ENCODE measurements around the gene WAPL.

Gene WAPL

GRCh38 chr10:86524225-86524962 is 2.8 kb upstream of the WAPL start:
- DNase-seq (ENCODE audit: low read depth), result no peak

GRCh38 chr10:86523348-86523747 is 1.8 kb upstream of the WAPL start:
- DNase-seq (ENCODE audit: low read depth), result peak; percentile 49

- peak; percentile 10 for DNase-seq (ENCODE audit: low read depth)
These were observed 891 bp upstream of the WAPL start for GRCh38 chr10:86522510-86522855.

- peak; percentile 74 for DNase-seq (ENCODE audit: low read depth)
These were observed 518 bp downstream of the WAPL start for GRCh38 chr10:86520871-86521677.

GRCh38 chr10:86518781-86519180 is 2.8 kb downstream of the WAPL start:
- DNase-seq (ENCODE audit: low read depth), result no peak

- DNase-seq (ENCODE audit: low read depth), result no peak
These were observed 9.5 kb downstream of the WAPL start for GRCh38 chr10:86512137-86512536.

- DNase-seq (ENCODE audit: low read depth), result no peak
These were observed 10.3 kb downstream of the WAPL start for GRCh38 chr10:86511027-86511865.

GRCh38 chr10:86509145-86509544 is 12.4 kb downstream of the WAPL start:
- no peak for DNase-seq (ENCODE audit: low read depth)

- DNase-seq (ENCODE audit: low read depth), result no peak
These were observed 13.4 kb downstream of the WAPL start for GRCh38 chr10:86508217-86508616.

- peak; percentile 59 for DNase-seq (ENCODE audit: low read depth)
These were observed 15.1 kb downstream of the WAPL start for GRCh38 chr10:86506499-86506898.

- no peak for DNase-seq (ENCODE audit: low read depth)
These were observed 15.5 kb downstream of the WAPL start for GRCh38 chr10:86506062-86506461.

- DNase-seq (ENCODE audit: low read depth), result no peak
These were observed 17.1 kb downstream of the WAPL start for GRCh38 chr10:86504510-86504909.

GRCh38 chr10:86500846-86501245 is 20.7 kb downstream of the WAPL start:
- peak; percentile 41 for DNase-seq (ENCODE audit: low read depth)

- DNase-seq (ENCODE audit: low read depth), result no peak
These were observed 23.0 kb downstream of the WAPL start for GRCh38 chr10:86498598-86498997.

- DNase-seq (ENCODE audit: low read depth), result no peak
These were observed 24.0 kb downstream of the WAPL start for GRCh38 chr10:86497621-86498020.

- DNase-seq (ENCODE audit: low read depth), result no peak
These were observed 31.5 kb downstream of the WAPL start for GRCh38 chr10:86489960-86490612.

- DNase-seq (ENCODE audit: low read depth), result no peak
These were observed 32.4 kb downstream of the WAPL start for GRCh38 chr10:86489071-86489810.

GRCh38 chr10:86486856-86487255 is 34.7 kb downstream of the WAPL start:
- no peak for DNase-seq (ENCODE audit: low read depth)

- no peak for DNase-seq (ENCODE audit: low read depth)
These were observed 37.9 kb downstream of the WAPL start for GRCh38 chr10:86483664-86484063.

GRCh38 chr10:86481761-86482160 is 39.8 kb downstream of the WAPL start:
- no peak for DNase-seq (ENCODE audit: low read depth)

GRCh38 chr10:86480571-86480970 is 41.0 kb downstream of the WAPL start:
- no peak for DNase-seq (ENCODE audit: low read depth)

All from EH (cell line).